ENCODE data around the gene RBM28.
"Not testable (repeated sequence)": the region's sequence is repeated elsewhere in the genome, so short reads cannot be mapped to it uniquely, and the experiment has no call there.

DNA sequence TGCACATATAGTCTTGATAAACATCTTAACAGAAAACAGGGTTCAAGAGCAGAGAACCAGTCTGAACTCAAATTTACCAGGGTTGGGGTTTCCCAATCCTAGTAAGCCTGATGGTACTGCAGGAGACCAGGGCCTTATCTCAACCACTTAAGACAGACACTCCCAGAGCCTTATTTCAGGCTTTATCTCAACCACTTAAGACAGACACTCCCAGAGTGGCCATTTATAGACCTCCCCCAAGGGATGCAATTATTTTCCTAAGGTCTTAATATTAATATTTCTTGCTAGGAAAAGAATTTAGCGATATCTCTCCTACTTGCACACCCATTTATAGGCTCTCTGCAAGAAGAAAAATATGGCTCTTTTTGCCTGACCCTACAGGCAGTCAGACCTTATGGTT lies 63.3 kb downstream of the RBM28 start:
- TF ChIP-seq, protein P1, sequence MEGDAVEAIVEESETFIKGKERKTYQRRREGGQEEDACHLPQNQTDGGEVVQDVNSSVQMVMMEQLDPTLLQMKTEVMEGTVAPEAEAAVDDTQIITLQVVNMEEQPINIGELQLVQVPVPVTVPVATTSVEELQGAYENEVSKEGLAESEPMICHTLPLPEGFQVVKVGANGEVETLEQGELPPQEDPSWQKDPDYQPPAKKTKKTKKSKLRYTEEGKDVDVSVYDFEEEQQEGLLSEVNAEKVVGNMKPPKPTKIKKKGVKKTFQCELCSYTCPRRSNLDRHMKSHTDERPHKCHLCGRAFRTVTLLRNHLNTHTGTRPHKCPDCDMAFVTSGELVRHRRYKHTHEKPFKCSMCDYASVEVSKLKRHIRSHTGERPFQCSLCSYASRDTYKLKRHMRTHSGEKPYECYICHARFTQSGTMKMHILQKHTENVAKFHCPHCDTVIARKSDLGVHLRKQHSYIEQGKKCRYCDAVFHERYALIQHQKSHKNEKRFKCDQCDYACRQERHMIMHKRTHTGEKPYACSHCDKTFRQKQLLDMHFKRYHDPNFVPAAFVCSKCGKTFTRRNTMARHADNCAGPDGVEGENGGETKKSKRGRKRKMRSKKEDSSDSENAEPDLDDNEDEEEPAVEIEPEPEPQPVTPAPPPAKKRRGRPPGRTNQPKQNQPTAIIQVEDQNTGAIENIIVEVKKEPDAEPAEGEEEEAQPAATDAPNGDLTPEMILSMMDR (IDR thresholded peaks at IDR 0.05) = not testable (repeated sequence)
- not testable (repeated sequence) for TF ChIP-seq POLR2A (IDR thresholded peaks at IDR 0.05)
